H1 (cell line): ENCODE results near the gene IDH2. TPM values are rescaled to one million over a fixed set of nuclear protein-coding genes. Genes with fewer than 3 reads are reported as not detected.

Source experiments
- ATF3 ChIP-seq: IDR thresholded peaks from 2 replicates; pipeline ENCODE4 v1.6.1; 2011; ENCODE audit warnings: low read depth, mild to moderate bottlenecking, low read length; ENCODE audit not compliant: insufficient read depth
- CBX5 ChIP-seq: fragments of 300-800, 300-1000 bp; sonication (generic); IDR thresholded peaks from 2 replicates; pipeline ENCODE4 v1.7.1; 2016; ENCODE audit warnings: antibody characterized with exemption, low read length, low read depth
- CREB1 ChIP-seq: IDR thresholded peaks from 2 replicates; pipeline ENCODE4 v1.6.1; 2012; ENCODE audit warnings: inconsistent platforms
- FOSL1 ChIP-seq: IDR thresholded peaks from 2 replicates; pipeline ENCODE4 v1.6.1; 2011; ENCODE audit warnings: mild to moderate bottlenecking, low read depth, low read length, moderate library complexity; ENCODE audit not compliant: insufficient read depth
- NANOG ChIP-seq: IDR thresholded peaks from 2 replicates; pipeline ENCODE4 v1.6.1; 2011; ENCODE audit warnings: low read length, low read depth, mild to moderate bottlenecking, inconsistent platforms; ENCODE audit not compliant: insufficient read depth, poor library complexity, severe bottlenecking
- RFX5 ChIP-seq: IDR thresholded peaks from 2 replicates; pipeline ENCODE4 v1.6.1; 2011; ENCODE audit warnings: low read depth, low read length, improper control_type of control experiment, borderline replicate concordance
- SUZ12 ChIP-seq: fragments of 200-600 bp; sonication (generic); IDR thresholded peaks from 2 replicates; pipeline ENCODE4 v1.6.1; 2012; ENCODE audit warnings: mild to moderate bottlenecking, inconsistent platforms, low read length, moderate library complexity, mixed read lengths
- polyA plus RNA-seq, 7 experiments: library from polyadenylated mRNA; depleted of rRNA in 3 of 7; stranded (reverse) in 5 of 7; unstranded in 2 of 7; fragments of >200 nt in 5 of 7; fragments of 200-250 nt in 2 of 7; gene quantifications; 1 replicate in 5 of 7; 2 replicates in 1 of 7; 4 replicates in 1 of 7; pipeline versions ENCODE4 v1.2.1 to v1.2.3, GENCODE V29; 2011 to 2013; ENCODE audit warnings: missing spikeins in 2 of 7, mixed read lengths in 2 of 7
- total RNA-seq: library from RNA; stranded (reverse); fragmentation: NEBNext Ultra II Directional; extraction: Animal tissue kit (Norgen Biotek cat#: 25700); gene quantifications from 2 replicates; pipeline ENCODE4 v1.2.1, GENCODE V29; 2021

IDH2 gene
- total and polyA plus RNA-seq, 2 of the 8 experiments (the other 6 are each of a cell fraction or from before 2014, with no cell fraction given): 64.2 to 84.6 TPM

GRCh38 chr15:90046911-90047392, 55.3 kb downstream of the IDH2 start (continued):
- no peak for TF ChIP-seq CREB1
- no peak for TF ChIP-seq ATF3
- no peak for TF ChIP-seq RFX5
- no peak for TF ChIP-seq FOSL1
- TF ChIP-seq SUZ12: no peak
- no peak for TF ChIP-seq CBX5
- TF ChIP-seq NANOG: no peak
